WTC11 (cell line): Measurements from ENCODE around the gene PTPRG. TPM values are rescaled to one million over a fixed set of nuclear protein-coding genes. Genes with fewer than 3 reads are reported as not detected.

Experiments used
- ATF2 ChIP-seq: sonication (generic); formaldehyde crosslinking; IDR thresholded peaks from 2 replicates; pipeline ENCODE4 v1.8.1; 2022; ENCODE audit warnings: low read depth, missing genetic modification reagents, borderline replicate concordance
- ATF3 ChIP-seq: sonication (generic); formaldehyde crosslinking; conservative IDR thresholded peaks from 2 replicates; pipeline ENCODE4 v1.8.1; 2022; ENCODE audit warnings: mild to moderate bottlenecking, missing genetic modification reagents
- CDX4 ChIP-seq: fragments of 250-450 bp; sonication (Bioruptor Pico); IDR thresholded peaks from 2 replicates; pipeline ENCODE4 v1.9.0; 2021; ENCODE audit warnings: moderate library complexity, mild to moderate bottlenecking, inconsistent platforms, borderline replicate concordance
- CREB1 ChIP-seq: sonication (generic); formaldehyde crosslinking; IDR thresholded peaks from 2 replicates; pipeline ENCODE4 v1.8.0; 2023; ENCODE audit warnings: mild to moderate bottlenecking, missing genetic modification reagents
- E2F1 ChIP-seq: sonication (generic); formaldehyde crosslinking; IDR thresholded peaks from 2 replicates; pipeline ENCODE4 v1.8.0; 2022; ENCODE audit warnings: mild to moderate bottlenecking, missing genetic modification reagents
- E2F4 ChIP-seq: sonication (generic); formaldehyde crosslinking; IDR thresholded peaks from 2 replicates; pipeline ENCODE4 v1.8.1; 2022; ENCODE audit warnings: low read depth, mild to moderate bottlenecking, moderate library complexity, missing genetic modification reagents, borderline replicate concordance
- FOXJ3 ChIP-seq: sonication (generic); formaldehyde crosslinking; IDR thresholded peaks from 2 replicates; pipeline ENCODE4 v1.9.0; 2021; ENCODE audit warnings: missing genetic modification reagents, mild to moderate bottlenecking, borderline replicate concordance
- GABPB1 ChIP-seq: sonication (generic); formaldehyde crosslinking; IDR thresholded peaks from 2 replicates; pipeline ENCODE4 v1.8.1; 2023; ENCODE audit warnings: mild to moderate bottlenecking, missing genetic modification reagents
- HMGXB4 ChIP-seq: sonication (generic); formaldehyde crosslinking; IDR thresholded peaks from 2 replicates; pipeline ENCODE4 v1.8.1; 2023; ENCODE audit warnings: mild to moderate bottlenecking, moderate library complexity, missing genetic modification reagents
- KAT7 ChIP-seq: sonication (generic); formaldehyde crosslinking; IDR thresholded peaks from 2 replicates; pipeline ENCODE4 v1.8.1; 2023; ENCODE audit warnings: missing genetic modification reagents, mild to moderate bottlenecking, borderline replicate concordance
- MAX ChIP-seq: sonication (generic); formaldehyde crosslinking; IDR thresholded peaks from 2 replicates; pipeline ENCODE4 v1.8.0; 2022; ENCODE audit warnings: mild to moderate bottlenecking, missing genetic modification reagents
- MYBL2 ChIP-seq: sonication (generic); formaldehyde crosslinking; IDR thresholded peaks from 2 replicates; pipeline ENCODE4 v1.8.1; 2023; ENCODE audit warnings: mild to moderate bottlenecking, moderate library complexity, missing genetic modification reagents
- OVOL2 ChIP-seq: fragments of 250-450 bp; sonication (Bioruptor Pico); IDR thresholded peaks from 2 replicates; pipeline ENCODE4 v1.9.0; 2021; ENCODE audit warnings: mild to moderate bottlenecking, borderline replicate concordance
- SP1 ChIP-seq: sonication (generic); formaldehyde crosslinking; conservative IDR thresholded peaks from 2 replicates; pipeline ENCODE4 v1.8.1; 2022; ENCODE audit warnings: missing genetic modification reagents
- STAT6 ChIP-seq: sonication (generic); formaldehyde crosslinking; conservative IDR thresholded peaks from 2 replicates; pipeline ENCODE4 v1.8.1; 2023; ENCODE audit warnings: mild to moderate bottlenecking, low read depth, missing genetic modification reagents, moderate library complexity
- TP53 ChIP-seq: sonication (generic); formaldehyde crosslinking; IDR thresholded peaks from 2 replicates; pipeline ENCODE4 v1.8.1; 2023; ENCODE audit warnings: mild to moderate bottlenecking, missing genetic modification reagents
- USF1 ChIP-seq: sonication (generic); formaldehyde crosslinking; IDR thresholded peaks from 2 replicates; pipeline ENCODE4 v1.8.0; 2022; ENCODE audit warnings: mild to moderate bottlenecking, missing genetic modification reagents
- USF2 ChIP-seq: sonication (generic); formaldehyde crosslinking; IDR thresholded peaks from 2 replicates; pipeline ENCODE4 v1.8.1; 2023; ENCODE audit warnings: mild to moderate bottlenecking, missing genetic modification reagents, moderate library complexity
- ZNF232 ChIP-seq: sonication (generic); formaldehyde crosslinking; IDR thresholded peaks from 2 replicates; pipeline ENCODE4 v1.8.0; 2022; ENCODE audit warnings: mild to moderate bottlenecking, missing genetic modification reagents
- ZNF423 ChIP-seq: fragments of 250-450 bp; sonication (Bioruptor Pico); IDR thresholded peaks from 2 replicates; pipeline ENCODE4 v2.1.2; 2022; ENCODE audit warnings: mild to moderate bottlenecking, moderate library complexity
- ZNF532 ChIP-seq: fragments of 250-450 bp; sonication (Bioruptor Pico); IDR thresholded peaks from 2 replicates; pipeline ENCODE4 v1.9.0; 2021; ENCODE audit warnings: mild to moderate bottlenecking, borderline replicate concordance
- total RNA-seq: library from RNA; stranded (reverse); gene quantifications from 3 replicates; pipeline ENCODE4 v1.2.3, GENCODE V29; 2021

Gene PTPRG
- total RNA-seq, 1 experiment from 2014 or later = 106 TPM

- TF ChIP-seq ATF2 (CRISPR knock-in tag) = no peak
- no peak for TF ChIP-seq CDX4 (CRISPR knock-in tag)
- 0 out of 2 replicates have a peak, but pooled peaks have one; percentile 0 for TF ChIP-seq MYBL2 (CRISPR knock-in tag)
- TF ChIP-seq TP53 (CRISPR knock-in tag) = 0 out of 2 replicates have a peak, but pooled peaks have one; percentile 31
- TF ChIP-seq E2F1 (CRISPR knock-in tag) = no peak
- TF ChIP-seq USF1 (CRISPR knock-in tag) = no peak
- TF ChIP-seq MAX (CRISPR knock-in tag) = peak; percentile 19; the same call in 1 of the 2 replicates
- no peak for TF ChIP-seq ZNF532
- 0 out of 2 replicates have a peak, but pooled peaks have one; percentile 66 for TF ChIP-seq HMGXB4 (CRISPR knock-in tag)
- no peak for TF ChIP-seq OVOL2 (CRISPR knock-in tag)
- no peak for TF ChIP-seq ZNF232 (CRISPR knock-in tag)
- peak; percentile 79; the same call in 1 of the 2 replicates for TF ChIP-seq KAT7
- no peak for TF ChIP-seq E2F4 (CRISPR knock-in tag)
- 0 out of 2 replicates have a peak, but pooled peaks have one; percentile 24 for TF ChIP-seq GABPB1
- TF ChIP-seq FOXJ3 (CRISPR knock-in tag) = no peak
- TF ChIP-seq ATF3 = no peak
- TF ChIP-seq USF2 = 0 out of 2 replicates have a peak, but pooled peaks have one; percentile 25
- TF ChIP-seq SP1 (CRISPR knock-in tag) = no peak; the same call in 1 of the 2 replicates
- TF ChIP-seq STAT6 (CRISPR knock-in tag) = no peak
- TF ChIP-seq CREB1 (CRISPR knock-in tag) = no peak; the same call in 1 of the 2 replicates
- TF ChIP-seq ZNF423 (CRISPR knock-in tag) = no peak
Measured at GRCh38 chr3:61561374-61562041, at the start of gene PTPRG (continued).
